22Rv1 (cell line): Measurements from ENCODE around the gene ABCB6.

ENCODE experiments used
- ZFX ChIP-seq: fragments of 450-650 bp; IDR thresholded peaks from 2 replicates; pipeline ENCODE4 v1.6.1; 2017; ENCODE audit warnings: antibody characterized with exemption, borderline replicate concordance
- TF ChIP-seq, protein P1 (sequence below): fragments of 450-650 bp; IDR thresholded peaks from 2 replicates; pipeline ENCODE4 v1.5.1; 2017; ENCODE audit warnings: mild to moderate bottlenecking

DNA sequence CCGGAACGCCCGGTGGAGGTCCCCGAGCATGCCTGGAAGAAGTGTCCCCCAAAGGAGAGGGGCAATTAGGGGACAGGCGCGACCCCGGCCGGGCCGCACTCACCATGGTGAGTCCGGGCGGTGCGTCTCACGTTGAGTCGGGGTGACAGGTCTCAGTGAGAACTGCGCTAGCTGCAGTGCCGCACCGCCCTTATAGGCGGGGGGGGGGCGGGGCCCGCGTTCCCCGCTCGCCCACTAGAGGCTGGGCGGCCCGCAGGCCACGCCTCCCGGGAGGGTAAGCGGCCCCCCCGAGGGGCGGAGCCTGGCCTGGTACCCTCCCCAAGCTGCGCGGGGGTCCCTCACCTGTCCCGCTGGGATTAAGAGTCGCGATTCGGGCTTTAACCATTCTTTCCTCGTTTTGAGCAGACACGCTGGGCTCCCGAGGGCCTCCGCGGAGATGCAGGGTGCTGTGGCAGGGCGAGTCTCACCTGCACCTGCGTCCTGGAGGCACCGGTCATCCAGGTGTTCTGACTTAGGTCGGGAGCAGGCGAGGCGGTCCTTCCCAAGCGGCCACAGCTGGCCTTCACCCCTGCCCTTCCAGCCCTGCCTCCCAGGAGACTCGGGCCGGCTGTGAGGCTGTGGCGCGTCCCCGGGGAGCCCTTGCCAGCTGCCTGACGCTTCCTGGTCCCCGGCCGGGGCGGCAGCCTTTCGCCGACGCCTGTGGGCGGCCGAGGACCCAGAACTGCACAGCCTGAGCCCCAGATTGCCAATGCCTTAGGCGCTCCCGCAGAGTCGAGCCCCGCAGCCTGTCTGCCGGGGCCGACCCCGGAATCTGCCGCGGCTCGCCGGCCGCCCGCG, 35.2 kb upstream of the ABCB6 start, which contains the start of gene TUBA4A:
- TF ChIP-seq, protein P1, sequence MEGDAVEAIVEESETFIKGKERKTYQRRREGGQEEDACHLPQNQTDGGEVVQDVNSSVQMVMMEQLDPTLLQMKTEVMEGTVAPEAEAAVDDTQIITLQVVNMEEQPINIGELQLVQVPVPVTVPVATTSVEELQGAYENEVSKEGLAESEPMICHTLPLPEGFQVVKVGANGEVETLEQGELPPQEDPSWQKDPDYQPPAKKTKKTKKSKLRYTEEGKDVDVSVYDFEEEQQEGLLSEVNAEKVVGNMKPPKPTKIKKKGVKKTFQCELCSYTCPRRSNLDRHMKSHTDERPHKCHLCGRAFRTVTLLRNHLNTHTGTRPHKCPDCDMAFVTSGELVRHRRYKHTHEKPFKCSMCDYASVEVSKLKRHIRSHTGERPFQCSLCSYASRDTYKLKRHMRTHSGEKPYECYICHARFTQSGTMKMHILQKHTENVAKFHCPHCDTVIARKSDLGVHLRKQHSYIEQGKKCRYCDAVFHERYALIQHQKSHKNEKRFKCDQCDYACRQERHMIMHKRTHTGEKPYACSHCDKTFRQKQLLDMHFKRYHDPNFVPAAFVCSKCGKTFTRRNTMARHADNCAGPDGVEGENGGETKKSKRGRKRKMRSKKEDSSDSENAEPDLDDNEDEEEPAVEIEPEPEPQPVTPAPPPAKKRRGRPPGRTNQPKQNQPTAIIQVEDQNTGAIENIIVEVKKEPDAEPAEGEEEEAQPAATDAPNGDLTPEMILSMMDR, result no peak
- no peak for TF ChIP-seq ZFX
